ENCODE results near the gene CST9. TPM values are rescaled to one million over a fixed set of nuclear protein-coding genes. Genes with fewer than 3 reads are reported as not detected.
A peak's percentile ranks its signal among the peaks of the same experiment; 100 is the strongest.
"Not testable (repeated sequence)": the region's sequence is repeated elsewhere in the genome, so short reads cannot be mapped to it uniquely, and the experiment has no call there.

The CST9 gene
- total RNA-seq, 1 donor from 2014 or later: not detected

- intact Hi-C loops (cut with DNase I): no loop called here
- ATAC-seq (no peak), DNase-seq (ENCODE audit: missing footprints) (no peak)
Measured at GRCh38 chr20:23628402-23629016, 22.8 kb upstream of the CST9 start.

DNA sequence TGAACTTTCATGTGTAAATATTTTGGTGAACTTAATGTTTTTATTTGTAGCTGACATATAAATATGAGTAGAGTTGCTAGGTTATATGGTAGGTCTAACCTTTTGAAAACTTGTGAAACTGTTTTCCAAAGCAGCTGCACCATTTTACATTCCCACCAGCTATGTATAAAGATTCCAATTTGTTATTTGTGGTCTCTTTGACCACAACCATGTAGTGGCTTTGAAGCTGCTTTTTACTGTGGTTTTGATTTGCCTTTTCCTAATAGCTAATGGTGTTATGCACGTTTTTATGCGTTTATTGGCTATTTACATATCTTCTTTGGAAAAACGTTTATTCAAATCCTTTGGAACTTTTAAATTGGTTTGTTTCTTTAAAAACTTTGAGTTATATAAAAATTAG lies 21.8 kb upstream of the CST9 start:
- intact Hi-C loops (cut with DNase I): no loop called here
- no peak for ATAC-seq
- no peak for DNase-seq (ENCODE audit: missing footprints)

- ATAC-seq: no peak
- no peak for DNase-seq (ENCODE audit: missing footprints)
- intact Hi-C loops (cut with DNase I): no loop called here
Measured at GRCh38 chr20:23626040-23626620, 20.4 kb upstream of the CST9 start.

DNA sequence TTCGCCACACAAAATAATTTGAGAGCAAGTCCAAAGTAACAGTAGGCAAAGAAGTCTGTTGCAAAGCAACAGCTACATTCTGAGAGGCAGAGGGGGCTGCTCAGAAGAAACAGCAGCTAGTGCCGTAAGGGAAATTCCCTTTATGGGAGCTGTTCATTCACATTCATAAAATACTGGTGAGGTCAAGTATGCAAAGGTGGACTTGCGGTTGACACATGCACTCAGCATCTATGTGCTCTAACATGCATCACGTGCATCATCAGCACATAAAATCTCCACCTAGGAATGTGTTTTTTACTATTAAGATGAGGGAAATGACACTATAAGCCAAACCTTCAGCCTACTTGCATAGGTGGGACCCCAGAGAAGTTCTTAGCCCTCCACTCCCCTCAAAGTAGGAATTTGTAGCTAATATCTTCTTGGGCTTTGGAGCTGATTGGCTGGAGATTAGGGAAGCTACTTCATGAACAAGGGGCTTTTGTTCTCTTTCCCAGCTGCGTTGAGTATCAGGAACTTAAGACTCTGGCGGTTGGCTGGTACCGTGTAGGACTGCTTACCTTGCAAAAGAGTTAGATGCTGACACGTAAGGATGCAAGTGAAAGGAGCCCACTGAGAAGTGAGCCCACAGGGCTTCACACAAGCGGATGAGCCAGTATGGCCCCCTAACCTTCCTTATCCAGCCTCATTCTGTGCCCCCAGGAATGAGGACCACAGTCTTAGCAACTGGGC lies 19.7 kb upstream of the CST9 start:
- intact Hi-C loops (cut with DNase I): no loop called here
- ATAC-seq (no peak), DNase-seq (ENCODE audit: missing footprints) (no peak)

- DNase-seq (ENCODE audit: missing footprints): no peak
- ATAC-seq: no peak
- intact Hi-C loops (cut with DNase I): no loop called here
Measured at GRCh38 chr20:23624324-23624691, 18.6 kb upstream of the CST9 start.

- intact Hi-C loops (cut with DNase I): no loop called here
- DNase-seq (ENCODE audit: missing footprints) (no peak), ATAC-seq (no peak)
Measured at GRCh38 chr20:23623666-23624323, 18.1 kb upstream of the CST9 start.

DNA sequence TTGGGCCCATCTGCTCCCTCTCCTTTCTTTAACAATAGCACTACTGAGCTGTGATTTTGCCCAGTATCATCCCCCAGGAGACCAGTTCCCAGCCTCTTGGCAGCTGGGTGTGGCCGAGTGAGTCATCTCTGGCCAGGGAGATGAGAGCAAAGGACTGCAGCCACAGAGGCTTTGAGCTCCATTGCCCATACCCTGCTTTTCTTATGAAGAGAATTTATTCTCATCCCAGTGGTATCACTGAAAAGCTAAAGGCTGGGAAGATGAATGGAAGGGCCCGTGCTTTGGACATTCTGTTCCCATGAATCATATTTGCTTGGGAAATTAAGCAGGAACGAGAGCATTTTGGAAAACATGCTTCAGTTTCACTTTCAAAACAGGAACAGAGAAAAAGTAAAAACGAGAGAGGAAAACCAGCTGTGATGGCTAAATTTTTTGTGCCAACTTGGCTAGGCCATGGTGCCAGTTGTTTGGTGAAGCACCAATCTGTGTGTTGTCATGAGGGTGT lies 17.2 kb upstream of the CST9 start:
- DNase-seq (ENCODE audit: missing footprints) (peak; percentile 84), ATAC-seq (peak; percentile 97)
- intact Hi-C loops (cut with DNase I): no loop called here

DNA sequence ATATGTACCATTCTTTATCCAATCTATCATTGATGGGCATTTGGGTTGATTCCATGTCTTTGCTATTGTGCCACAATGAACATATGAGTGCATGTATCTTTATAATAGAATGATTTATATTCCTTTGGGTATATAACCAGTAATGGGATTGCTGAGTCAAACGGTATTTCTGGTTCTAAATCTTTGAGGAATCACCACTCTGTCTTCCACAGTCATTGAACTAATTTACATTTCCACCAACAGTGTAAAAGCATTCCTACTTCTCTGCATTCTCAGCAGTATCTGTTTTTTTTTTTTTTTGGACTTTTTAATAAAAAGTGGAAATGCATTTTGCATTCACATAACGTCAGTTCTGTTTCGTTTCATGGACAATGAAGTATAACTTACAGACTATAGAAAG lies 16.7 kb upstream of the CST9 start:
- ATAC-seq; DNase-seq (ENCODE audit: missing footprints); intact Hi-C loops (cut with DNase I): not testable (repeated sequence)

DNA sequence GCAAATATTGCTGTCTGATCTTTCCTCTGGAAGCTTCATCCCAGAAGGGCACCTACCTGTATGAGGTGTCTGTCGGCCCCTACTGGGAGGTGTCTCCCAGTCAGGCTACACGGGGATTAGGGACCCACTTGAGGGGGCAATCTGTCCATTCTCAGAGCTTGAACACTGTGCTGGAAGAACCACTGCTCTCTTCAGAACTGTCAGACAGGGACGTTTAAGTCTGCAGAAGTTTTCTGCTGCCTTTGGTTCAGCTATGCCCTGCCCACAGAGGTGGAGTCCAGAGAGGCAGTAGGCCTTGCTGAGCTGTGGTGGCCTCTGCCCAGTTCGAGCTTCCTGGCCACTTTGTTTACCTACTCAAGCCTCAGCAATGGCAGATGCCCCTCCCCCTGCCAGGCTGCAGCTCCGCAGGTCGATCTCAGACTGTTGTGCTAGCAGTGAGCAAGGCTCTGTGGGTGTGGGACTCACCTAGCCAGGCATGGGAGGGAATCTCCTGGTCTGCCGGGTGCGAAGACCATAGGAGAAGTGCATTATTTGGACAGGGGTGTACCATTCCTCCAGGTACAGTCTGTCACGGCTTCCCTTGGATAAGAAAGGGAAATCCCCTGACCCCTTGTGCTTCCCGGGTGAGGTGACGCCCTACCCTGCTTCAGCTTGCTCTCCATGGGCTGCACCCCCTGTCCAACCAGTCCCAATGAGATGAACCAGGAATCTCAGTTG lies 15.1 kb upstream of the CST9 start:
- DNase-seq (ENCODE audit: missing footprints); ATAC-seq; intact Hi-C loops (cut with DNase I): not testable (repeated sequence)

GRCh38 chr20:23614163-23614562 lies 8.4 kb upstream of the CST9 start:
- no peak for ATAC-seq
- DNase-seq (ENCODE audit: missing footprints): peak; percentile 23
- intact Hi-C loops (cut with DNase I): no loop called here

GRCh38 chr20:23613676-23614075 lies 8.0 kb upstream of the CST9 start:
- intact Hi-C loops (cut with DNase I): no loop called here
- ATAC-seq (peak; percentile 80), DNase-seq (ENCODE audit: missing footprints) (peak; percentile 58)

- ATAC-seq (no peak), DNase-seq (ENCODE audit: missing footprints) (no peak)
- intact Hi-C loops (cut with DNase I): no loop called here
Measured at GRCh38 chr20:23612396-23612795, 6.7 kb upstream of the CST9 start.

- intact Hi-C loops (cut with DNase I): no loop called here
- no peak for ATAC-seq
- DNase-seq (ENCODE audit: missing footprints): no peak
Measured at GRCh38 chr20:23609486-23610109, 3.9 kb upstream of the CST9 start.

GRCh38 chr20:23608251-23608846 lies 2.6 kb upstream of the CST9 start:
- DNase-seq (ENCODE audit: missing footprints): no peak
- no peak for ATAC-seq
- intact Hi-C loops (cut with DNase I): no loop called here

DNA sequence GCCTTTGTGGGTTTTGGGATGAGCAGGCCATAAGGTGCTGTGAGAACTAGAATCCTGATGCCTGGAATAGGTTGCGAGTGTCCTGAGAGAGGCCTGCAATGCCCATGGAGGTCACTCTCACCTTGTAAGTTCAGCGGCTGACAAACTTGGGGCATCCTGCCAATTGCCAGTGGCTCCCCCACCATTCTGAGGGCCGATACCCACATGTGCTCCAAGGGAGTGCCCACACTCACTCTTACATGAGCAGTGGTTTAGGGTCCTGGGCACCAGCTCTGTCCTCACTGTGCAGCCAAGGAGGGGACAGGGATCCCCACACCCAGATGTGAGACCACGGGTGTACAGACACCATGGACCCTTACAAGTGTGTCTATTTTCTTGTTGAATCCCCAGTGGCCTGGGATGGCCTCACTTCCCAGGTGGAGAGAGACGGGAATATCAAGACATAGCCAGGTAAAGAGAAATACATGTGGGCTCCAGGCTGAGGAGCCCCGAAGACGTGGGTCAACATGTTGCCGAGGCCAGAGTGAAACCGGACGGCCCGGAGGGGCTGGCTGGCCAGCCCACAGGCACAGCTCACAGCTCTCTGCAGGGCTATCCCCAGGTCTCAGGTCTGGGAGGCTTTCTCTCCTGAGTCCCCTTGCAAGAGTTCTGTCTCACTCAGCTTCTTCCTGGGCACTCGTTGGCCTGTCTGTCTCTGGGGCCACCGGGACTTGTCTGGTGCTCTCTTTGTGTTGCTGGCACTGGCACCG lies 2.0 kb upstream of the CST9 start:
- intact Hi-C loops (cut with DNase I): loop anchor here (2.0 kb wide), 1 partner anchor 165 kb away; no protein-coding TSS in a partner anchor
- DNase-seq (ENCODE audit: missing footprints): no peak
- ATAC-seq: no peak

DNA sequence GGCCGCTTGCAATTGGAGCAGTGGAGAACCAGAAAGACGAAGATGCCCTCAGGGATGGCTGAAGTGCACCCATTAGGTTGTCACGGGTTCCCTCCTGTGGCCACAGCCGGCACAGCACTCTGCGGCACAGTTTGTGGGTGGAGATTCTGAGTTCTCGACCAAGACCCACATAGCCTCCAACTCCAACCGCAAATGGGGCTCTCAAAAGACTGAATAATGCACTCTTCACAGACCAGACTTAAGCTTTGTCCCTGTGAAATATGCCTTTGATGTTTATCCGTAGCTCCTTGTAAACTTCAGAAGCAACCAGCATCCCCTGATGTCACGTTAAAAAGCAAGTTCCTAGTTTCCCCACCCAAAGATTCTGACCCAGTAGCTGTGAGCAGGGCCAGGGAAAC lies 934 bp upstream of the CST9 start:
- ATAC-seq: peak; percentile 85
- peak; percentile 83 for DNase-seq (ENCODE audit: missing footprints)
- intact Hi-C loops (cut with DNase I): loop anchor here (2.0 kb wide), 1 partner anchor 164 kb away; no protein-coding TSS in a partner anchor

- ATAC-seq (no peak), DNase-seq (ENCODE audit: missing footprints) (no peak)
- intact Hi-C loops (cut with DNase I): no loop called here
Measured at GRCh38 chr20:23604306-23604705, 1.4 kb downstream of the CST9 start.
